ENCODE measurements around the gene CKAP2.

DNA sequence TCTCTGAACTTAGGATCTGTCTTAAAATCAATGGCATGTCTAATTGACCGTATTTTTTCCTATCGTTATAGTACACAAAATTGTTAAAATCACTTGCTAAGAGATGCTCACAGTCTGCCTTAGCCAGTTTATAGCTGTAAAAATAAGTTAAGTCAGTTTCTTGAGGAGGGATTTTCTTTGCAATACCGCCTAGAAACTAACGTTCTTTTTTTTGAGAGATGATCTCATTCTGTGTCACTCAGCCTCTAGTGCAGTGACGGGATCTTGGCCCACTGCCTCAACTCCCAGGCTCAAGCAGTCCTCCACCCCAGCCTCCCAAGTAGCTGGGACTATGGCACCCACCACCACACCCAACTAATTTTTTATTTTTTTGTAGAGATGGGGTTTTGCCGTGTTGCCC lies 4.4 kb downstream of the CKAP2 start:
- TF ChIP-seq, protein P1, sequence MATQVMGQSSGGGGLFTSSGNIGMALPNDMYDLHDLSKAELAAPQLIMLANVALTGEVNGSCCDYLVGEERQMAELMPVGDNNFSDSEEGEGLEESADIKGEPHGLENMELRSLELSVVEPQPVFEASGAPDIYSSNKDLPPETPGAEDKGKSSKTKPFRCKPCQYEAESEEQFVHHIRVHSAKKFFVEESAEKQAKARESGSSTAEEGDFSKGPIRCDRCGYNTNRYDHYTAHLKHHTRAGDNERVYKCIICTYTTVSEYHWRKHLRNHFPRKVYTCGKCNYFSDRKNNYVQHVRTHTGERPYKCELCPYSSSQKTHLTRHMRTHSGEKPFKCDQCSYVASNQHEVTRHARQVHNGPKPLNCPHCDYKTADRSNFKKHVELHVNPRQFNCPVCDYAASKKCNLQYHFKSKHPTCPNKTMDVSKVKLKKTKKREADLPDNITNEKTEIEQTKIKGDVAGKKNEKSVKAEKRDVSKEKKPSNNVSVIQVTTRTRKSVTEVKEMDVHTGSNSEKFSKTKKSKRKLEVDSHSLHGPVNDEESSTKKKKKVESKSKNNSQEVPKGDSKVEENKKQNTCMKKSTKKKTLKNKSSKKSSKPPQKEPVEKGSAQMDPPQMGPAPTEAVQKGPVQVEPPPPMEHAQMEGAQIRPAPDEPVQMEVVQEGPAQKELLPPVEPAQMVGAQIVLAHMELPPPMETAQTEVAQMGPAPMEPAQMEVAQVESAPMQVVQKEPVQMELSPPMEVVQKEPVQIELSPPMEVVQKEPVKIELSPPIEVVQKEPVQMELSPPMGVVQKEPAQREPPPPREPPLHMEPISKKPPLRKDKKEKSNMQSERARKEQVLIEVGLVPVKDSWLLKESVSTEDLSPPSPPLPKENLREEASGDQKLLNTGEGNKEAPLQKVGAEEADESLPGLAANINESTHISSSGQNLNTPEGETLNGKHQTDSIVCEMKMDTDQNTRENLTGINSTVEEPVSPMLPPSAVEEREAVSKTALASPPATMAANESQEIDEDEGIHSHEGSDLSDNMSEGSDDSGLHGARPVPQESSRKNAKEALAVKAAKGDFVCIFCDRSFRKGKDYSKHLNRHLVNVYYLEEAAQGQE (IDR thresholded peaks at IDR 0.05) = no peak
- TF ChIP-seq, protein P2, sequence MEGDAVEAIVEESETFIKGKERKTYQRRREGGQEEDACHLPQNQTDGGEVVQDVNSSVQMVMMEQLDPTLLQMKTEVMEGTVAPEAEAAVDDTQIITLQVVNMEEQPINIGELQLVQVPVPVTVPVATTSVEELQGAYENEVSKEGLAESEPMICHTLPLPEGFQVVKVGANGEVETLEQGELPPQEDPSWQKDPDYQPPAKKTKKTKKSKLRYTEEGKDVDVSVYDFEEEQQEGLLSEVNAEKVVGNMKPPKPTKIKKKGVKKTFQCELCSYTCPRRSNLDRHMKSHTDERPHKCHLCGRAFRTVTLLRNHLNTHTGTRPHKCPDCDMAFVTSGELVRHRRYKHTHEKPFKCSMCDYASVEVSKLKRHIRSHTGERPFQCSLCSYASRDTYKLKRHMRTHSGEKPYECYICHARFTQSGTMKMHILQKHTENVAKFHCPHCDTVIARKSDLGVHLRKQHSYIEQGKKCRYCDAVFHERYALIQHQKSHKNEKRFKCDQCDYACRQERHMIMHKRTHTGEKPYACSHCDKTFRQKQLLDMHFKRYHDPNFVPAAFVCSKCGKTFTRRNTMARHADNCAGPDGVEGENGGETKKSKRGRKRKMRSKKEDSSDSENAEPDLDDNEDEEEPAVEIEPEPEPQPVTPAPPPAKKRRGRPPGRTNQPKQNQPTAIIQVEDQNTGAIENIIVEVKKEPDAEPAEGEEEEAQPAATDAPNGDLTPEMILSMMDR (IDR thresholded peaks at IDR 0.05; ENCODE audit: low read depth, low read length, missing input control) = no peak
- TF ChIP-seq TAF1 (conservative IDR thresholded peaks at IDR 0.05) = no peak
- TF ChIP-seq SP1 (IDR thresholded peaks at IDR 0.05) = no peak
- TF ChIP-seq RAD21 (IDR thresholded peaks at IDR 0.05) = no peak
- TF ChIP-seq GABPA (IDR thresholded peaks at IDR 0.05 in 1 of 2, conservative IDR thresholded peaks at IDR 0.05 in 1 of 2) = no peak
- TF ChIP-seq, protein P3, sequence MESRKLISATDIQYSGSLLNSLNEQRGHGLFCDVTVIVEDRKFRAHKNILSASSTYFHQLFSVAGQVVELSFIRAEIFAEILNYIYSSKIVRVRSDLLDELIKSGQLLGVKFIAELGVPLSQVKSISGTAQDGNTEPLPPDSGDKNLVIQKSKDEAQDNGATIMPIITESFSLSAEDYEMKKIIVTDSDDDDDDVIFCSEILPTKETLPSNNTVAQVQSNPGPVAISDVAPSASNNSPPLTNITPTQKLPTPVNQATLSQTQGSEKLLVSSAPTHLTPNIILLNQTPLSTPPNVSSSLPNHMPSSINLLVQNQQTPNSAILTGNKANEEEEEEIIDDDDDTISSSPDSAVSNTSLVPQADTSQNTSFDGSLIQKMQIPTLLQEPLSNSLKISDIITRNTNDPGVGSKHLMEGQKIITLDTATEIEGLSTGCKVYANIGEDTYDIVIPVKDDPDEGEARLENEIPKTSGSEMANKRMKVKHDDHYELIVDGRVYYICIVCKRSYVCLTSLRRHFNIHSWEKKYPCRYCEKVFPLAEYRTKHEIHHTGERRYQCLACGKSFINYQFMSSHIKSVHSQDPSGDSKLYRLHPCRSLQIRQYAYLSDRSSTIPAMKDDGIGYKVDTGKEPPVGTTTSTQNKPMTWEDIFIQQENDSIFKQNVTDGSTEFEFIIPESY (IDR thresholded peaks at IDR 0.05) = no peak
- TF ChIP-seq, protein P4, sequence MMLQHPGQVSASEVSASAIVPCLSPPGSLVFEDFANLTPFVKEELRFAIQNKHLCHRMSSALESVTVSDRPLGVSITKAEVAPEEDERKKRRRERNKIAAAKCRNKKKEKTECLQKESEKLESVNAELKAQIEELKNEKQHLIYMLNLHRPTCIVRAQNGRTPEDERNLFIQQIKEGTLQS (IDR thresholded peaks at IDR 0.05) = no peak
- TF ChIP-seq, protein P5, sequence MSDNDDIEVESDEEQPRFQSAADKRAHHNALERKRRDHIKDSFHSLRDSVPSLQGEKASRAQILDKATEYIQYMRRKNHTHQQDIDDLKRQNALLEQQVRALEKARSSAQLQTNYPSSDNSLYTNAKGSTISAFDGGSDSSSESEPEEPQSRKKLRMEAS (IDR thresholded peaks at IDR 0.05) = no peak
- TF ChIP-seq RXRA (IDR thresholded peaks at IDR 0.05) = no peak
- TF ChIP-seq YY1 (IDR thresholded peaks at IDR 0.05) = no peak
- no peak for TF ChIP-seq JUND (IDR thresholded peaks at IDR 0.05)
